Neuronal stem cell (in vitro differentiated cells): ENCODE measurements around the gene NFIX.
A peak's percentile ranks its signal among the peaks of the same experiment; 100 is the strongest.

ENCODE experiments used
- DNase-seq: peaks from one replicate; pipeline ENCODE4 v3.0.0-alpha.2; 2013; ENCODE audit warnings: low spot score
- H2AFZ ChIP-seq: one replicate; pipeline ENCODE4 v1.6.1; 2013; ENCODE audit warnings: mild to moderate bottlenecking, low read length, inconsistent platforms
- H2AK5ac ChIP-seq: 2 replicates; pipeline ENCODE4 v1.6.1; 2013; ENCODE audit warnings: low read depth, mild to moderate bottlenecking, inconsistent platforms, low read length, moderate library complexity, mixed read lengths
- H2BK120ac ChIP-seq: 2 replicates; pipeline ENCODE4 v1.6.1; 2013; ENCODE audit warnings: low read depth, mild to moderate bottlenecking, inconsistent platforms, low read length, moderate library complexity, mixed read lengths
- H2BK12ac ChIP-seq: one replicate; pipeline ENCODE4 v1.6.1; 2013; ENCODE audit warnings: low read length, inconsistent platforms
- H2BK15ac ChIP-seq: 2 replicates; pipeline ENCODE4 v1.6.1; 2013; ENCODE audit warnings: mild to moderate bottlenecking, low read length, inconsistent platforms, mixed read lengths
- H2BK5ac ChIP-seq: one replicate; pipeline ENCODE4 v1.6.1; 2013; ENCODE audit warnings: inconsistent platforms, mild to moderate bottlenecking, low read length, moderate library complexity
- H3K14ac ChIP-seq: one replicate; pipeline ENCODE4 v1.6.1; 2013; ENCODE audit warnings: low read length, inconsistent platforms
- H3K18ac ChIP-seq: 2 replicates; pipeline ENCODE4 v1.6.1; 2013; ENCODE audit warnings: low read length, inconsistent platforms
- H3K23ac ChIP-seq: 2 replicates; pipeline ENCODE4 v1.6.1; 2013; ENCODE audit warnings: low read depth, mild to moderate bottlenecking, mixed read lengths, low read length, inconsistent platforms; ENCODE audit not compliant: poor library complexity
- H3K27ac ChIP-seq: replicated peaks from 3 replicates; pipeline ENCODE4 v1.5.1; 2013; ENCODE audit warnings: low read length, inconsistent platforms
- H3K27me3 ChIP-seq, 3 experiments: 2 replicates each; pipeline ENCODE4 v1.6.1; 2013; ENCODE audit warnings: low read length in 3 of 3, mild to moderate bottlenecking in 2 of 3, inconsistent platforms in 1 of 3, low read depth in 1 of 3, mixed read lengths in 1 of 3, moderate library complexity in 1 of 3; ENCODE audit not compliant: control insufficient read depth in 3 of 3, insufficient read depth in 3 of 3
- H3K36me3 ChIP-seq, 2 donors: replicated peaks in 1 of 2; 2 replicates each; pipeline ENCODE4 v1.6.1; 2013; ENCODE audit warnings: low read length in 2 of 2; ENCODE audit not compliant: control insufficient read depth in 2 of 2, insufficient read depth in 2 of 2
- H3K4ac ChIP-seq: 2 replicates; pipeline ENCODE4 v1.6.1; 2013; ENCODE audit warnings: inconsistent platforms, mild to moderate bottlenecking, low read length, moderate library complexity
- H3K4me1 ChIP-seq, 2 donors: 1 replicate in 1 of 2; 2 replicates in 1 of 2; pipeline ENCODE4 v1.6.1; 2013; ENCODE audit warnings: low read length in 2 of 2, low read depth in 1 of 2; ENCODE audit not compliant: control insufficient read depth in 2 of 2, insufficient read depth in 1 of 2
- H3K4me2 ChIP-seq: one replicate; pipeline ENCODE4 v1.6.1; 2013; ENCODE audit warnings: mild to moderate bottlenecking, low read length, inconsistent platforms; ENCODE audit not compliant: insufficient read depth, poor library complexity, severe bottlenecking
- H3K4me3 ChIP-seq, 2 donors: 2 replicates each; pipeline ENCODE4 v1.5.1; 2013; ENCODE audit warnings: low read length in 2 of 2, mild to moderate bottlenecking in 2 of 2, inconsistent platforms in 1 of 2, moderate library complexity in 1 of 2
- H3K79me1 ChIP-seq: one replicate; pipeline ENCODE4 v1.6.1; 2013; ENCODE audit warnings: low read depth, mild to moderate bottlenecking, inconsistent platforms, low read length, moderate library complexity
- H3K9ac ChIP-seq: one replicate; pipeline ENCODE4 v1.6.1; 2013; ENCODE audit warnings: mild to moderate bottlenecking, low read depth, low read length, inconsistent platforms; ENCODE audit not compliant: poor library complexity
- H3K9me3 ChIP-seq, 2 donors: replicated peaks in 1 of 2; 2 replicates each; pipeline versions ENCODE3 to v1.6.1; 2013; ENCODE audit warnings: low read length in 2 of 2, mild to moderate bottlenecking in 2 of 2, inconsistent platforms in 1 of 2, low read depth in 1 of 2, mixed read lengths in 1 of 2, moderate library complexity in 1 of 2; ENCODE audit not compliant: control insufficient read depth in 2 of 2, insufficient read depth in 1 of 2
- H4K8ac ChIP-seq: one replicate; pipeline ENCODE4 v1.6.1; 2013; ENCODE audit warnings: low read depth, mild to moderate bottlenecking, inconsistent platforms, low read length, moderate library complexity
- H4K91ac ChIP-seq: one replicate; pipeline ENCODE4 v1.6.1; 2013; ENCODE audit warnings: low read length, low read depth, mild to moderate bottlenecking, inconsistent platforms; ENCODE audit not compliant: poor library complexity
- WGBS, 2 donors: extraction: QIAGEN DNeasy Blood & Tissue Kit; methylation state at CpG; one replicate each; pipeline ENCODE4 v1.1.7; 2013; ENCODE audit warnings: missing lambda C conversion rate in 2 of 2, mixed read lengths in 1 of 2; ENCODE audit not compliant: insufficient read length in 2 of 2, insufficient replicate concordance in 1 of 2; ENCODE audit errors: extremely low coverage in 2 of 2; 5-methylcytosine and 5-hydroxymethylcytosine counted together

NFIX gene

DNA sequence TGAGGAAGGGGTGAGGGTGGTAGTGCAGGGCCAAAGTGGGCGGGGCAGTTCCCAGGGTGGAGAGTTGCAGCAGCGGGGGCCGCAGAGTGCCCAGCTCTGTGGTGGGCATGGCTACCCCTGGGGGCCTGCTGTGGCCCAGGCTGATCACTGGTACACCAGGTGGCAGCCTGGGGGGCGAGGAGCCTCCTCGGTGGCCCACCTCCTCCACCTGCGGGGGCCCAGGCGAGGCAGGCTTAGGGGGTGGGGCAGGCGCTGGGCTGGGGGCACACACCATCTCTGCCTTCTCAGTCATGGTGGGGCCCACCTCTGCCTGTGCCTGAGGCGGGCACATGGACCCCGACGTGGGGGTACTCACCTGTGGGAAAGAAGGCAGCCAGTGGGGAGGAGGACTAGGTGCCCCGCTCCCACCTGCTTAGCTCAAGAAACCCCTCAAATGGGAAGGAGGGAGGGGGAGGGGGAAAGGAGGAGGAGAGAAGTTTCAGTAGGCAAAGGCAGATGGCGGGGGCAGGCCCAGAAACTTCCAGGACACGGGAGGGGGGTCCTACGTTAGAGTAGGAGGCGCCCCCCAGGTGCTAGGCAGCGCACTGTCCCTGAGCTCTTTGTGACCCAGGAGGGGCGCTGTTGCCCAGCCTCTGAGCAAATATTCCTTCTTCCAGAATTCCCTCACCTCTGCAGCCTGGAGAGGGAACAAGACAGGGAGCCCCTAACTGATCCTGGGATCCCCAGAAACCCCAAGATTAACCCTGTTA is 105.7 kb downstream of the NFIX start:
- Histone ChIP-seq H2BK12ac (peak overlapping the region; percentile 58), H3K18ac (no peak overlapping the region), H4K91ac (no peak overlapping the region), H2AFZ (no peak overlapping the region), H3K36me3 (peaks cover 3 to 8% of the 10 kb centered on the region in 2 donors), H3K9me3 (peaks cover 8 to 9% of the 10 kb centered on the region in 2 donors), H3K4me3 (no peak overlapping the region), H3K79me1 (no peaks in the 10 kb centered on the region), H3K4ac (no peak overlapping the region), H3K27me3 (peaks cover 25 to 60% (median 58%) of the 10 kb centered on the region in 3 experiments), H3K27ac (no peak overlapping the region), H2BK5ac (no peak overlapping the region), H3K4me2 (no peak overlapping the region), H3K23ac (no peak overlapping the region), H4K8ac (no peak overlapping the region), H2AK5ac (peak overlapping the region; percentile 75), H2BK15ac (peak overlapping the region; percentile 71), H3K4me1 (peaks cover 4 to 12% of the 10 kb centered on the region in 2 donors), H3K9ac (peak overlapping the region; percentile 50), H2BK120ac (peak overlapping the region; percentile 67), H3K14ac (no peak overlapping the region)
- no CpG with 5 or more reads among the region's 18 CpGs for WGBS, 2 donors
- no peak for DNase-seq

DNA sequence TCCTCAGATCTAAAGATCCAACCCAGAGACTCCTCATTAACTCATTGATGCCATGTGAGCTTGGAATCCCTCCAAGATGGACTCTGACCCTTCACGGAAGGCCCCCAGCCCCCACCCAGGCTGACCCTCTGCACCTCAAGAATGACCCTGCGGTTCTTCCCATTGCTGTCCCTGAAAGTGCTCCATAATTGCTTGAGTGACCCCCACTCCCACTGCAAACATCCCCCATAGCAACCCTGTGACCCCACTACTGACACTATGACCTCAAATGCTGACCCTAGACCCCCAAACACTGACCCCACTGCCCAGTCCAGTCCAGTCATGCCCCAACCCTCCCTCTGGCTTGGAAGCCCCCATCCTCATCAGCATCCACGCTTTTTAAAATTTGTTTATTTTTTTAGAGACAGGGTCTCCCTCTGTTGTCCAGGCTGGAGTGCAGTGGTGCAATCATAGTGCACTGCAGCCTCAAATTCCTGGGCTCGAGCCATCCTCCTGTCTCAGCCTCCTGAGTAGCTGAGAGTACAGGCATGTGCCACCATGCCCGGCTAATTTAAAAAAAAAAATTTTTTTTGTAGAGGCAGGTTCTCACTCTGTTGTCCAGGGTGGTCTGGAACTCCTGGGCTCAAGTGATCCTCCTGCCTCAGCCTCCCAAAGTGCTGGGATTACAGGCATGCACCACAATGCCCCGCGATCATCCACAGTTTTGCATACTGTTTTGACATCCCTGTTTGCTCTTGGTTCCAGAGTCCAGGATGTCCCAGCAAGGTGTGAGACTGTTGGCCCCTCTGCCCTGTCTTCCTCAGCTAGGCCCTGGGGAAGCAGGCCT is 106.5 kb downstream of the NFIX start:
- peak overlapping the region; percentile 7 for H2BK15ac ChIP-seq
- peaks cover 4 to 9% of the 10 kb centered on the region in 2 donors for H3K4me1 ChIP-seq
- no peak overlapping the region for H4K8ac ChIP-seq
- H3K14ac ChIP-seq, result no peak overlapping the region
- peak overlapping the region in 1 of 2 donors; percentile 51 for H3K4me3 ChIP-seq
- no peak overlapping the region for H2BK120ac ChIP-seq
- H3K9ac ChIP-seq, result peak overlapping the region; percentile 1
- H3K27me3 ChIP-seq, result peaks cover 25 to 55% (median 52%) of the 10 kb centered on the region in 3 experiments
- H3K27ac ChIP-seq, result no peak overlapping the region
- H4K91ac ChIP-seq, result no peak overlapping the region
- H3K9me3 ChIP-seq, result peaks cover 8 to 9% of the 10 kb centered on the region in 2 donors
- H2BK5ac ChIP-seq, result peak overlapping the region; percentile 58
- peaks cover 3 to 8% of the 10 kb centered on the region in 2 donors for H3K36me3 ChIP-seq
- no peak overlapping the region for H3K18ac ChIP-seq
- WGBS, 2 donors, result no CpG with 5 or more reads among the region's 7 CpGs
- no peak for DNase-seq
- H3K4ac ChIP-seq, result no peak overlapping the region
- H2AK5ac ChIP-seq, result no peak overlapping the region
- peak overlapping the region; percentile 93 for H2AFZ ChIP-seq
- no peak overlapping the region for H2BK12ac ChIP-seq
- H3K79me1 ChIP-seq, result no peaks in the 10 kb centered on the region
- no peak overlapping the region for H3K4me2 ChIP-seq
- no peak overlapping the region for H3K23ac ChIP-seq

DNA sequence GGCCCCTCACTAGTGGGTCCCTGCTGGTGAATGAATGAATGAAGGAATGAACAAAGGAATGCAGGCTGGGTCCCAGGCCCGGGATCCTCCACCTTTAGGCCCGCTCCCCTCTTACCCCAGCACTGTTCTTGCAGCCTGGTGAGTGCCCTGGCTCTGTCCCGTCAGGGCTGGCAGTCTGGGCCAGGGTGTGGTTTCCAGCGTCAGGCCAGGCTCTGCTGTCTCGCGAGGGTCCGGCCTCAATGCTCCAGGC is 107.1 kb downstream of the NFIX start:
- Histone ChIP-seq H3K18ac (peak overlapping the region; percentile 44), H3K4me3 (peak overlapping the region; percentile 51 to 70), H3K23ac (peak overlapping the region; percentile 8), H4K8ac (no peak overlapping the region), H3K36me3 (peaks cover 4 to 9% of the 10 kb centered on the region in 2 donors), H2AK5ac (no peak overlapping the region), H4K91ac (no peak overlapping the region), H3K9me3 (peaks cover 8 to 9% of the 10 kb centered on the region in 2 donors), H2BK5ac (peak overlapping the region; percentile 58), H3K27me3 (peaks cover 25 to 50% (median 47%) of the 10 kb centered on the region in 3 experiments), H3K79me1 (no peaks in the 10 kb centered on the region), H3K4ac (no peak overlapping the region), H3K4me1 (peaks cover 4 to 9% of the 10 kb centered on the region in 2 donors), H3K27ac (no peak overlapping the region), H3K14ac (no peak overlapping the region), H2AFZ (peak overlapping the region; percentile 93), H3K9ac (peak overlapping the region; percentile 1), H2BK12ac (no peak overlapping the region), H2BK15ac (peak overlapping the region; percentile 7), H3K4me2 (peak overlapping the region; percentile 56), H2BK120ac (no peak overlapping the region)
- DNase-seq, result no peak
- WGBS, 2 donors, result no CpG with 5 or more reads among the region's 7 CpGs
